GM19238 (cell line): ENCODE results near the gene OBSCN.
A peak's percentile ranks its signal among the peaks of the same experiment; 100 is the strongest.
"Not testable (repeated sequence)": the region's sequence is repeated elsewhere in the genome, so short reads cannot be mapped to it uniquely, and the experiment has no call there.

Source experiments
- DNase-seq: peaks from one replicate; pipeline ENCODE4 v3.0.0; 2011; ENCODE audit warnings: low spot score; ENCODE audit not compliant: insufficient read length

The OBSCN gene

DNA sequence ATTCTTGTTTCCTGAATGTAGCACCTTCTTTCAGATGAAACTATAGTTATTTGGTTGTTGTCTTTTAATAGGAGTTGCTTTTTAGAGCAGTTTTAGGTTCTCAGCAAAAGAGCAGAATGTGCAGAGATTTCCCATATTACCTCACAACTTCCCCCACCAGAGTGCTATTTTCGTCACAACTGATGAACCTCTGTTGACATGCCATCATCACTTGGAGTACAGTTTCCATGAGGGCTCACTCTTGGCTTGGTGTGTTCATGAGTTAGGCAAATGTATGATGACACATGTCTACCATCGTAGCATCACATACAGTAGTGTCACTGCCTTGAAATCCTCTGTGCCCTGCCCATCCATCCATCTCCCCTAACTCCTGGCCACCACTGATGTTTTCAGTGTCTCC, 38.5 kb upstream of the OBSCN start:
- no peak for DNase-seq

- no peak for DNase-seq
These were observed 37.2 kb upstream of the OBSCN start for GRCh38 chr1:228170666-228171065.

GRCh38 chr1:228171221-228171891, 36.5 kb upstream of the OBSCN start:
- no peak for DNase-seq

DNA sequence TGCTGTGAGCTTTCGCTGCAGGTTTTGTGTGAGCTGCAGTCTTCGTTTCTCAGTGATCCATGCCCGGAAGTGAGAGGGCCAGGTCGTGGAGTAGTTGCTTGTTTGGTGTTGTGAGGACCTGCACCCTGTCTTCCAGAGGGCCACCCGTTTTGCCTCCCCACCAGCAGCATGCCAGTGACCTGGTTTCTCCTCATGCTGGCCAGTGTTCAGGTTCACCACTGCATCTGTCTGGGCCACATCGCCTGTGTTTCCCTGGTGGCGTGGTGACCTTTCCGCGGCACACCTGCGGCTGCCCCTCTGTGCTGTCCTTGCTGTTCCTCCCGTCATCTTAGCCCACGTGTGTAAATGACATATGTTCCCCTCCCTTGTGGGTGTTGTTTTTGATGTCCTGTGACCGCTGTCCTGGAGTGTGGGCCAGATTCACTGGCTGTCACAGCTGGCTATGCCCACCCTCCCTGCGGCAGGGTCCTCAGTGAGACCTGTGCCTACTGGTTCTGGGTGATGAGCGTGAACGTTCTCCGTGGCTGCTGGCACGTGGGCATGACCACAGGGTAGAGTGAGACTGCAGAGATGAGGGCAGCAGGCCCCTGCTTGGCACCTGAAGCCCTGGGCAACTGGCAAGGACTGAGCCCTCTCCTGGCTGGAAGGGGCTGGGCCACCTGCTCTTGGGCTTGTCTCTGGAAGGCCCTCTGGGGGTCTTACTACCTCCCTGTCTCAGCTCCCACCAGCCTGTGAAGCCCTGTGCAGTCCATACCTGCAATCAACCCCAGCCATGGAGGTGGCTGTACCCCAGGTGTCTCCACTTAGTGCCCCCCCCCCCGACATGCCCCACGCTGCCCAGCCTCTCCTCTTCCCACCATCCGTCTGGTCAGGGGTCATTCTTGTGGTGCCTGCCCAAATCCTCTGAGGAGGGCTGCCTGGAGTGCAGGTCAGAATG, 35.0 kb upstream of the OBSCN start:
- DNase-seq, result no peak

DNA sequence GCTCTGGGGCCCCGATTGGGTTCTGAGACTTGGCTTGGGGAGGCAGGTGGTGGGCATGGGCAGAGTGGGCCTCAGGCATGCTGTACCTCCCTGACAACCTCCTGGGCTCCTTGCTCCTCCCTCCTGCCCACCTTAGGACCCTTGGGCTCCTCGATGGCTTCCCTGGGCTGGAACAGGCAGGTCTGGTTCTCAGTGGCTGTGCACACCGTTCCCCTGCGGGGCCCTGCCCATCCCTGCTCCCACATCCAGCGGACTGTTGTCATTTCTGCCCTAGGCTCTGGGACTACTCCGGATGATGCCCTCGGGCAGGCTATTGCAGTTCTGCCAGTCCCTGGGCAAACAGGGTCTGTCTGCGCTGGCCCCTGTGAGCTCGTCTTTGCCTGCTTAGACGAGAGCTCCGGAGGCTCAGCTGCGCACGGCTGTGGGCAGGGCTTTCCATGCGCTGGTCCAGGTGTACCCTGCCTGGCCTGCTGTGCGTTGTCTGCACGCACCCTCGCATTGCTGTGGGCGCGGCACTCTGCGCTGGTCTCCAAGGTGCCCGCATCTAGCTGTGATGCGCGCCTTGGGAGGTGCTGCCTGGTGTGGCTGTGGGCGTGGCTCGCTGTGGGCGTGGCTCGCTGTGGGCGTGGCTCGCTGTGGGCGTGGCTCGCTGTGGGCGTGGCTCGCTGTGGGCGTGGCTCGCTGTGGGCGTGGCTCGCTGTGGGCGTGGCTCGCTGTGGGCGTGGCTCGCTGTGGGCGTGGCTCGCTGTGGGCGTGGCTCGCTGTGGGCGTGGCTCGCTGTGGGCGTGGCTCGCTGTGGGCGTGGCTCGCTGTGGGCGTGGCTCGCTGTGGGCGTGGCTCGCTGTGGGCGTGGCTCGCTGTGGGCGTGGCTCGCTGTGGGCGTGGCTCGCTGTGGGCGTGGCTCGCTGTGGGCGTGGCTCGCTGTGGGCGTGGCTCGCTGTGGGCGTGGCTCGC, 34.0 kb upstream of the OBSCN start:
- DNase-seq, result not testable (repeated sequence)

DNA sequence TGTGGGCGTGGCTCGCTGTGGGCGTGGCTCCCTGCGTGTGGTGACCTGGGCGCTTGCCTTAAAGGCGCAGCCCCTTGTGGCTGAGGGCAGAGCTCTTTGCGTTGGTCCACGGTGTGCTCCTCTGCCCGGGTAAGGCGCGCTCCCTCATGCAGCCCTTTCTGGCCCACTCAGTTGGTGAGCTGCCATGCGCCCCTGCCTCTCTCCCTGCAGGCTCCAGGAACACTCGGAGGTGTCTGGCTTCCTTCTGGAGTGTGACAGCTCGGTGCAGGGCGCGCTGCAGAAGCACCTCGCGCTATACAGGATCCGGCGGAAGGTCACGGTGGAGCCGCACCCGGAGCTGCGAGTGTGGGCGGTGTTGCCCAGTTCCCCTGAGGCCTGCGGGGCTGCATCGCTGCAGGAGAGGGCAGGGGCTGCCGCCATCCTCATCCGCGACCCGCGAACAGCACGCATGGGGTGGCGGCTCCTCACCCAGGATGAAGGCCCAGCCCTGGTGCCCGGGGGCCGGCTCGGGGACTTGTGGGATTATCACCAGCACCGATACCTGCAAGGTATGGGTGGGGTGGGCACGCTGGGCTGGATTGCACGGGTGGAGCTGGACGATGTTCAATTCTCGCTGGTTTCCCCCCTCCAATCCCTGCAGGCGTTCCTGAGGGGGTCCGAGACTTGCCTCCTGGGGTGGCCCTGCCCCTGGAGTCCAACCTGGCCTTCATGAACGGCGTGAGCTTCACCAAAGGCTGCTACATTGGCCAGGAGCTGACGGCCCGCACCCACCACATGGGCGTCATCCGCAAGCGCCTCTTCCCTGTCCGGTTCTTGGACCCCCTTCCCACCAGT, 33.1 kb upstream of the OBSCN start:
- peak; percentile 32 for DNase-seq

- DNase-seq, result no peak
These were observed 32.4 kb upstream of the OBSCN start for GRCh38 chr1:228175316-228176023.

DNA sequence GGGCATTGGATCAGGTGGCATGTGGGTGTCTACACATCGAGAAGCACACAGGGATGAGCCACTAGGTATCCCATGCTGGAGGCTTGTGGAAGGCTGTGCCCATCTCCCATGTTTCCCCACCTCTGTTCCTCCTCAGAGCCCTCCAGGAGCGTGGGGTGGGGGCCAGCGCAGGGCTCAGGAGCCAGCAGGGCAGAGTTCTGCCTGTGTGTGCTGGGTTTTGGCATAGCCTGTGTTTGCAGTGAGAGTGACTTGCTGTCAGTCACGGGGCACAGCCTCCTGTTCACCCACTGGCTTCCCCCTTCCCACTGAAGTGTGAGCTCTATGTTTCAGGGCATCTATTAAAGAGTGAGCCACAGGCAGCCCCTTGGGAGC, 31.8 kb upstream of the OBSCN start:
- DNase-seq, result no peak

- no peak for DNase-seq
These were observed 31.2 kb upstream of the OBSCN start for GRCh38 chr1:228176461-228177182.

DNA sequence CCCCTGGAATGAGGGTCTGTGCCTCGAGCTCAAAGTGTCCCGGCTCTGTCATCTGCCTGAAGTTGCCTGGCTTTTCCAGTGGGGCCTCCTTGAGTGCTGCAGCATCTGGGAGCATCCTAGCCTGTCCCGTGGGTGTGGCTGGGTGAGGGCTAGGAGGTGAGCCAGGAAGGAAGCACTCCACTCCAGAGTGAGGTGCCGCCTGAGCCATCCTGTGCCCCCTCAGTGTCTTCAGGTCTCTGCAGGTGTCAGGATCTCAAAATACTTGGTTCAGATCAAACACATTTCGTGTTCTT, 30.7 kb upstream of the OBSCN start:
- DNase-seq, result no peak

DNA sequence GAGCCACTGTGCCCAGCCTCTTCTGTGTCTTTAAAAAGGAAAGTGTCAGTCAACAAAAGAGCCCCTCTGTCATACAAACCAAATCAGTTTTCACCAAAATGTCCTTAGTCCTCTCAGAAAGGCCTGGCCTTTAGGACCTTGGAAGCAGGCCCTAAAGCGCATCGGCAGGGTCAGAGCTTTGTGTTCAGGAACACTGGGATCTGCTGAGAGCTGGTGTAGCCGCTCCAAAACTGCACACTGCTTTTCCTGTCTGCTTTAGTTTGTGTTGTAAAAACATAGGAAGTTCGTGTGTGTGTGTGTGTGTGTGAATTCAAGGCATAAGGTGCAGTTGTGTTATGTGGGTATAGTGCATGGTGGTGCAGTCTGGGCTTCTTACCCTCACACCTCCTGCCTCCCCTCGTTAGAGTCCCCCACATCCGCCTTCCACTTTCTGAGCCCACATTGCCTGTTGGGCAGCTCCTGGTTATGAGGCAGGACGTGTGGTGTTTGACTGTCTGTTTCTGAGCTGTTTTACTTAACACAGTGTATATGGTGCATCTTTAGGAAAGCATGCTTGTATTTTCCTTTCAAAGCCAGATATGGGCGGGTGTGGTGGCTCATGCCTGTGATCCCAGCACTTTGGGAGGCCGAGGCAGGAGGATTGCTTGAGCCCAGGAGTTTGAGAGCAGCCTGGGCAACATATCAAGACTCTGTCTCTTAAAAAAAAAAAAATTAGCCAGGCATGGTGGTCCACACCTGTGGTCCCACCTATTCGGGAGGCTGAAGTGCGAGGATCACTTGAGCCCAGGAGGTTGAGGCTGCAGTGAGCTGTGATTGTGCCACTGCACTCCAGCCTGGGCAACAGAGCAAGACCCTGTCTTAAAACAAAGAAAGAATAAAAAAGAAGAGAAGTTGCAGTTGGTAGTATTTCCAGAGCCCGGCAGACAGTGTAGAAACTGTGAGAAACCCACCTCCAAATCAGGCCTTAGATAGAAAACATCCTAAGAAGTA, 29.8 kb upstream of the OBSCN start:
- no peak for DNase-seq

DNA sequence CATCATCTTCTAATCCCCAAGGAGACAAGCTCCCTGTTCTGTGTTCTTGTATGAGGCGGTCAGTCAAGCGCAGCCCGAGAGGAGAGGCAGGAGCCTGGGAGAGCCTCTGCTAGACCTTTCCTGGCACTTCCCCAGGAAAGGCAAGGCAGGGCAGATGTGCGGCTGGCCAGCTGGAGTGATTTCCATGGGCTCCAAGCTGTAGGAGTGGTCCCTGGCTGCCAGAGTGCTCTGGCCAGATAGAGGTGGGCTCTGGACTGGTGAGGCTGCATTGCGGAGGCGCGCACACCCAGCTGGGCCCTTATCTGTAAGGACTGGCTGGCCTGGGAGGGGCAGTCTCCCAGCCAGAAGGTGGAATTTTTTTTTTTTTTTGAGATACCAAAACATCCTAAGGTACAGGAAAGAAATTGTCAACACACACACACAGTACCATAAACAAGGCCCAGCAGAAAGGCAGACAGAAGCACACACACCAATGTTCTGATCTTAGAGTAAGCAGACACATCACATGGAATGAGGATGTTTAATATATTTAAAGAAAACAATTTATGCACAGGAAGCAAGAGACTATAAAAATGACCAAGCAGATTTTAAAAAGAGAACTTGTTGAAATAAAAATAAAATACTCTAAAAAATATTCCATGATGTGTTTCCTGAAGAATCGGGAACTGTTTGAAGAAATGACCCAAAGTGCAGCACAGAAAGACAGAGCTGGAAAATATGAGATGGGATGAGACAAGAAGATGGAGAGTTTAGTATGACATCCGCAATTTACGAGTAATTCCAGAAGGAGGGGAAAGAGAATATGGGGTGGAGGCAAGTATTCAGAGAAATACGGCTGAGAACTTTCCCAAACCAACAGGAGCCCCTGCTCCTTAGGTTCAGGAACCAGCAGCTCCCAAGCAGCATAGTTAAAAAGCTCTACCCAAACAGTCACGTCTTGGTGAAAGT, 28.8 kb upstream of the OBSCN start:
- no peak for DNase-seq

- DNase-seq, result no peak
These were observed 27.4 kb upstream of the OBSCN start for GRCh38 chr1:228180271-228180958.

- no peak for DNase-seq
These were observed 26.7 kb upstream of the OBSCN start for GRCh38 chr1:228180959-228181644.

DNA sequence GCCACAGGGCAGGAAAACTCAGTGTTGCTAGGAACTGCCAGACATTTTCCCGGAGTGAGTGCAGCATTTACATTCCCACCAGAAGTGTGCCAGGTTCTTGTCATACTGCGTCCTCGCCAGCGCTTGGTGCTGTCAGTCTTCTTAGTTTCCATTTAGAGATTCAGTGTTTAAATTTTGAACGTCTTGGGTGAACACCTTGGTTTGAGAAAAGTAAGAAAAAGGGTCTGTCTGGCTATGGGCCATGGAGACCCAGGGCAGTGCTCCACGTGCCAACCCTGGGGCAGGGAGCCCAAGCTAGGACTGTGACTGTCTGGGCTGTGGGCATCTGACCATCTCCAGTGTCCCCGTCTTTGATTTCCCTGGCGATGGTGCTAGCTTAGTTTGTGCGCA, 26.2 kb upstream of the OBSCN start:
- no peak for DNase-seq
